ENCODE data around the gene GPR39.

GRCh38 chr2:132372276-132372675 is 44.3 kb upstream of the GPR39 start:
- TF ChIP-seq EP300 (conservative IDR thresholded peaks at IDR 0.05; ENCODE audit: poor library complexity, severe bottlenecking), result no peak
- TF ChIP-seq, protein P1, sequence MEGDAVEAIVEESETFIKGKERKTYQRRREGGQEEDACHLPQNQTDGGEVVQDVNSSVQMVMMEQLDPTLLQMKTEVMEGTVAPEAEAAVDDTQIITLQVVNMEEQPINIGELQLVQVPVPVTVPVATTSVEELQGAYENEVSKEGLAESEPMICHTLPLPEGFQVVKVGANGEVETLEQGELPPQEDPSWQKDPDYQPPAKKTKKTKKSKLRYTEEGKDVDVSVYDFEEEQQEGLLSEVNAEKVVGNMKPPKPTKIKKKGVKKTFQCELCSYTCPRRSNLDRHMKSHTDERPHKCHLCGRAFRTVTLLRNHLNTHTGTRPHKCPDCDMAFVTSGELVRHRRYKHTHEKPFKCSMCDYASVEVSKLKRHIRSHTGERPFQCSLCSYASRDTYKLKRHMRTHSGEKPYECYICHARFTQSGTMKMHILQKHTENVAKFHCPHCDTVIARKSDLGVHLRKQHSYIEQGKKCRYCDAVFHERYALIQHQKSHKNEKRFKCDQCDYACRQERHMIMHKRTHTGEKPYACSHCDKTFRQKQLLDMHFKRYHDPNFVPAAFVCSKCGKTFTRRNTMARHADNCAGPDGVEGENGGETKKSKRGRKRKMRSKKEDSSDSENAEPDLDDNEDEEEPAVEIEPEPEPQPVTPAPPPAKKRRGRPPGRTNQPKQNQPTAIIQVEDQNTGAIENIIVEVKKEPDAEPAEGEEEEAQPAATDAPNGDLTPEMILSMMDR (IDR thresholded peaks at IDR 0.05; ENCODE audit: poor library complexity, severe bottlenecking), result no peak
- TF ChIP-seq RAD21 (conservative IDR thresholded peaks at IDR 0.05), result no peak
- TF ChIP-seq, protein P2, sequence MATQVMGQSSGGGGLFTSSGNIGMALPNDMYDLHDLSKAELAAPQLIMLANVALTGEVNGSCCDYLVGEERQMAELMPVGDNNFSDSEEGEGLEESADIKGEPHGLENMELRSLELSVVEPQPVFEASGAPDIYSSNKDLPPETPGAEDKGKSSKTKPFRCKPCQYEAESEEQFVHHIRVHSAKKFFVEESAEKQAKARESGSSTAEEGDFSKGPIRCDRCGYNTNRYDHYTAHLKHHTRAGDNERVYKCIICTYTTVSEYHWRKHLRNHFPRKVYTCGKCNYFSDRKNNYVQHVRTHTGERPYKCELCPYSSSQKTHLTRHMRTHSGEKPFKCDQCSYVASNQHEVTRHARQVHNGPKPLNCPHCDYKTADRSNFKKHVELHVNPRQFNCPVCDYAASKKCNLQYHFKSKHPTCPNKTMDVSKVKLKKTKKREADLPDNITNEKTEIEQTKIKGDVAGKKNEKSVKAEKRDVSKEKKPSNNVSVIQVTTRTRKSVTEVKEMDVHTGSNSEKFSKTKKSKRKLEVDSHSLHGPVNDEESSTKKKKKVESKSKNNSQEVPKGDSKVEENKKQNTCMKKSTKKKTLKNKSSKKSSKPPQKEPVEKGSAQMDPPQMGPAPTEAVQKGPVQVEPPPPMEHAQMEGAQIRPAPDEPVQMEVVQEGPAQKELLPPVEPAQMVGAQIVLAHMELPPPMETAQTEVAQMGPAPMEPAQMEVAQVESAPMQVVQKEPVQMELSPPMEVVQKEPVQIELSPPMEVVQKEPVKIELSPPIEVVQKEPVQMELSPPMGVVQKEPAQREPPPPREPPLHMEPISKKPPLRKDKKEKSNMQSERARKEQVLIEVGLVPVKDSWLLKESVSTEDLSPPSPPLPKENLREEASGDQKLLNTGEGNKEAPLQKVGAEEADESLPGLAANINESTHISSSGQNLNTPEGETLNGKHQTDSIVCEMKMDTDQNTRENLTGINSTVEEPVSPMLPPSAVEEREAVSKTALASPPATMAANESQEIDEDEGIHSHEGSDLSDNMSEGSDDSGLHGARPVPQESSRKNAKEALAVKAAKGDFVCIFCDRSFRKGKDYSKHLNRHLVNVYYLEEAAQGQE (IDR thresholded peaks at IDR 0.05; ENCODE audit: borderline replicate concordance), result no peak
- TF ChIP-seq SMC3 (conservative IDR thresholded peaks at IDR 0.05; ENCODE audit: poor library complexity), result no peak
- no peak for TF ChIP-seq TAF1 (IDR thresholded peaks at IDR 0.05; ENCODE audit: low read depth)
- TF ChIP-seq POLR2AphosphoS5 (IDR thresholded peaks at IDR 0.05), result no peak
- no peak for TF ChIP-seq EZH2 (IDR thresholded peaks at IDR 0.05; ENCODE audit: borderline replicate concordance, insufficient read depth, low read length, poor library complexity, severe bottlenecking)
- no peak for TF ChIP-seq MXI1 (conservative IDR thresholded peaks at IDR 0.05; ENCODE audit: poor library complexity, severe bottlenecking)
